CD4-positive, alpha-beta T cell (primary cell): ENCODE measurements around the gene CAMSAP2. TPM values are rescaled to one million over a fixed set of nuclear protein-coding genes. Genes with fewer than 3 reads are reported as not detected.

ENCODE experiments used
- ATAC-seq: fragments of 200-7000 bp; cut with Tn5 transposase; one replicate; pipeline ENCODE4 v1.10.0; 2022; ENCODE audit warnings: mild to moderate bottlenecking; ENCODE audit not compliant: poor library complexity
- CTCF ChIA-PET: fragments of 350-600 bp; sonication (Branson Sonifier 250); formaldehyde crosslinking; loops from one replicate; lab custom pipeline; 2021; ENCODE audit warnings: antibody characterized with exemption, inconsistent platforms; lab: Charles Lee
- POLR2A ChIA-PET: fragments of 350-600 bp; sonication (Branson Sonifier 250); formaldehyde crosslinking; loops from one replicate; lab custom pipeline; 2021; ENCODE audit warnings: antibody characterized with exemption, inconsistent platforms; lab: Charles Lee
- DNase-seq, 14 experiments: peaks; one replicate each; pipeline ENCODE4 v3.0.0-alpha.2; 2013 to 2020; ENCODE audit warnings: mixed read lengths in 2 of 14
- H3K27ac ChIP-seq, 2 donors: one replicate each; pipeline versions ENCODE4 v1.5.1 to v1.7.0; 2013; ENCODE audit warnings: low read length in 2 of 2, low read depth in 1 of 2, mild to moderate bottlenecking in 1 of 2
- H3K27me3 ChIP-seq, 2 experiments: 1 replicate in 1 of 2; 2 replicates in 1 of 2; pipeline versions ENCODE4 v1.6.1 to v1.7.0; 2013; ENCODE audit warnings: low read length in 2 of 2, control low read depth in 1 of 2, mild to moderate bottlenecking in 1 of 2, moderate library complexity in 1 of 2; ENCODE audit not compliant: insufficient read depth in 2 of 2, control insufficient read depth in 1 of 2
- H3K36me3 ChIP-seq: one replicate; pipeline ENCODE4 v1.6.1; 2013; ENCODE audit warnings: low read length, control low read depth; ENCODE audit not compliant: insufficient read depth
- H3K4me1 ChIP-seq: one replicate; pipeline ENCODE4 v1.6.1; 2013; ENCODE audit warnings: low read length, control low read depth; ENCODE audit not compliant: insufficient read depth
- H3K4me3 ChIP-seq: one replicate; pipeline ENCODE4 v1.5.1; 2013; ENCODE audit warnings: mild to moderate bottlenecking, low read length, moderate library complexity
- H3K9me3 ChIP-seq, 2 experiments: 1 replicate in 1 of 2; 2 replicates in 1 of 2; pipeline versions ENCODE4 v1.6.1 to v1.7.0; 2013; ENCODE audit warnings: low read length in 2 of 2, mild to moderate bottlenecking in 2 of 2, control low read depth in 1 of 2, moderate library complexity in 1 of 2; ENCODE audit not compliant: control insufficient read depth in 1 of 2, insufficient read depth in 1 of 2
- H3K27ac Mint-ChIP-seq: one replicate; pipeline ENCODE4 v1.8.0; 2020; ENCODE audit warnings: mixed read lengths
- H3K27me3 Mint-ChIP-seq: one replicate; pipeline ENCODE4 v1.8.0; 2021; ENCODE audit warnings: mixed read lengths
- H3K36me3 Mint-ChIP-seq: one replicate; pipeline ENCODE4 v1.8.0; 2021; ENCODE audit warnings: low read depth, mixed read lengths
- H3K4me1 Mint-ChIP-seq: one replicate; pipeline ENCODE4 v1.8.0; 2021; ENCODE audit warnings: low read depth, mixed read lengths
- H3K4me3 Mint-ChIP-seq: one replicate; pipeline ENCODE4 v1.8.0; 2020; ENCODE audit warnings: mild to moderate bottlenecking, mixed read lengths
- H3K9me3 Mint-ChIP-seq: one replicate; pipeline ENCODE4 v1.8.0; 2020; ENCODE audit warnings: mixed read lengths
- CTCF ChIP-seq: fragments of 200-600 bp; IDR thresholded peaks from one replicate; pipeline ENCODE4 v1.8.0; 2022; ENCODE audit warnings: antibody characterized with exemption, mild to moderate bottlenecking
- intact Hi-C, 2 experiments: fragments of 100-400 bp; cut with DNase I in 1 of 2; cut with micrococcal nuclease in 1 of 2; formaldehyde crosslinking; loops; one replicate each; pipeline versions ENCODE4 v1.15.1 to v1.9.0; 2023 to 2025; cut with DNase I, micrococcal nuclease
- total RNA-seq, 174 experiments: library from RNA in 2 of 174; stranded (reverse) in 2 of 174; gene quantifications; one replicate each; pipeline ENCODE4 v1.2.3 and lab custom pipeline; 2021 to 2026

The CAMSAP2 gene
- total RNA-seq, 2 experiments from 2014 or later = 4.4 to 5.7 TPM

GRCh38 chr1:200794506-200795065, 55.9 kb downstream of the CAMSAP2 start:
- CTCF ChIA-PET = interaction anchor here (0.6 kb wide), 1 partner anchor 144 kb away, joined by 3 read pairs; no protein-coding TSS in a partner anchor
- intact Hi-C loops = no loop called here
- peaks cover 2% of the 10 kb centered on the region for H3K9me3 Mint-ChIP-seq
- Histone ChIP-seq H3K27me3 (no peaks in the 10 kb centered on the region), H3K27ac (no peak overlapping the region), H3K9me3 (peaks cover 0 to 4% of the 10 kb centered on the region in 2 experiments), H3K4me1 (no peaks in the 10 kb centered on the region), H3K36me3 (no peaks in the 10 kb centered on the region), H3K4me3 (no peak overlapping the region)
- no peaks in the 10 kb centered on the region for H3K27me3 Mint-ChIP-seq
- DNase-seq (no peak), ATAC-seq (no peak)
- no peak overlapping the region for H3K27ac Mint-ChIP-seq
- H3K4me3 Mint-ChIP-seq = no peak overlapping the region
- peaks cover 5% of the 10 kb centered on the region for H3K36me3 Mint-ChIP-seq
- no peak for TF ChIP-seq CTCF
- H3K4me1 Mint-ChIP-seq = no peaks in the 10 kb centered on the region
- POLR2A ChIA-PET = interaction anchor here (0.5 kb wide), 1 partner anchor 172 kb away, joined by 4 read pairs; no protein-coding TSS in a partner anchor

- Mint-ChIP-seq H3K27ac (no peak overlapping the region), H3K4me1 (no peaks in the 10 kb centered on the region), H3K36me3 (no peaks in the 10 kb centered on the region), H3K27me3 (no peaks in the 10 kb centered on the region), H3K4me3 (no peak overlapping the region), H3K9me3 (peaks cover 2% of the 10 kb centered on the region)
- ChIA-PET POLR2A (interaction anchor here (0.7 kb wide), 1 partner anchor 1225 kb away, joined by 3 read pairs; no protein-coding TSS in a partner anchor), CTCF (interaction anchor here (0.6 kb wide), 1 partner anchor 143 kb away, joined by 3 read pairs; no protein-coding TSS in a partner anchor)
- ATAC-seq (no peak), DNase-seq (no peak)
- intact Hi-C loops = no loop called here
- Histone ChIP-seq H3K27me3 (no peaks in the 10 kb centered on the region), H3K4me3 (no peak overlapping the region), H3K27ac (no peak overlapping the region), H3K9me3 (peaks cover 0 to 4% of the 10 kb centered on the region in 2 experiments), H3K36me3 (no peaks in the 10 kb centered on the region), H3K4me1 (no peaks in the 10 kb centered on the region)
- no peak for TF ChIP-seq CTCF
Measured at GRCh38 chr1:200795156-200795555, 56.5 kb downstream of the CAMSAP2 start.

- Mint-ChIP-seq H3K9me3 (no peaks in the 10 kb centered on the region), H3K36me3 (no peaks in the 10 kb centered on the region), H3K27me3 (no peaks in the 10 kb centered on the region), H3K4me1 (peaks cover 6% of the 10 kb centered on the region), H3K27ac (no peak overlapping the region), H3K4me3 (no peak overlapping the region)
- Histone ChIP-seq H3K4me1 (no peaks in the 10 kb centered on the region), H3K4me3 (no peak overlapping the region), H3K27ac (no peak overlapping the region), H3K36me3 (no peaks in the 10 kb centered on the region), H3K9me3 (no peaks in the 10 kb centered on the region), H3K27me3 (no peaks in the 10 kb centered on the region)
- POLR2A ChIA-PET = interaction anchor here (1.4 kb wide), 1 partner anchor 180 kb away, joined by 3 read pairs; no protein-coding TSS in a partner anchor
- no peak for DNase-seq
- intact Hi-C loops = loop anchor here (2.0 to 10.0 kb wide), 5 partner anchors 60 to 1117 kb away; no protein-coding TSS in a partner anchor
- ATAC-seq = no peak
- no peak for TF ChIP-seq CTCF
- CTCF ChIA-PET = interaction anchor here (1.1 to 4.1 kb wide), 3 partner anchors 132 to 243 kb away, joined by 3 to 20 read pairs (median 4); partner anchors contain the start of gene DDX59
Measured at GRCh38 chr1:200802042-200802441, 63.3 kb downstream of the CAMSAP2 start.
